A549 treated with dexamethasone at 1 μM for 4 hours (cell line): ENCODE results near the gene ZNF565. TPM values are rescaled to one million over a fixed set of nuclear protein-coding genes. Genes with fewer than 3 reads are reported as not detected.

ENCODE experiments used
- total RNA-seq: library from RNA; stranded (reverse); fragments of 200-300 nt; extraction: Qiagen RNA extraction; gene quantifications from 5 replicates; pipeline ENCODE4 v1.2.3, GENCODE V29; 2022

ZNF565 gene
- 4.4 to 4.8 TPM (median 4.6 TPM) in 5 replicates for total RNA-seq

DNA sequence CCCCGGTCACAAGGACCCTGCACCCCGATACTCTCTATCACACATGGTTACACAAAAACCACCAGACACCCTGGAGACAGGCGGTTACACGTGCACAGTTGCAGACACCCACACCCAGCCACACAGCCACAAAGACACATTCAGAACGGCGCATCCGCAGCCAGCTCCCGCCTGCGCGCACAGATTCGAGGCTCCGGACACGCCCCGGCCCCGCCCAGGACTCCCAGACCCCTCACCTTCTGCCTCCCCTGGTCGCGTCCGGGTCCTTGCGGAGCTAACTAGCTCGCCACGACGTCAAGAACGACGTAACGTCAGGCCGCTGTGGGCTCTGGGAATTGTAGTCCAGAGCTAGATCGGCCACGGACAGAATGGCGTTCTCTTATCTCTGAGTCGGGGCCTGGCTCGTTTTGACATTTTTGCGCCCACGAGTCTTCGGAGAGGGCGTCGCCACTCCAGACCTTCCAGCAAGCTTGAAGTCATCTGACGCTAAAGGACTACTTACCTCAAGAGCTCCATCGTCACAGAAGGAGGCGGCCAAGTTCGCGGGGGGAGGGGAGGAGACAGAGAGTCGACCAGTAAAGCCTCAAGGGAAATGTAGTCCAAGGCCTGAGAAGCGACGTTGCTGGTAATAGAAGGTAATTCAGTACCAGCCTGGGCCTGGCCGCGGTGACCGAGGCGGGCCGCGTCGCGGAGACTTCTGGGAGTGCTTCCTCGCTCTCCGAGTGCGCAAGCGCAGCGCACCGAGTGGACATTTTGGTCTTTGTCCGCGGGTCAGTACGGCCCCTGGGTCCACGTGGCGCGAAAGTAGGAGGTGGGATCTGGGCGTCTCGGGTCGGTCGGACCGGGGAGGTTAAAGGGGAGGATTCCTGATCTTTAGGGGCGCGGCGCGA lies at the start of gene ZNF565, which contains the start of gene ZNF146:
TSS of gene ZNF565 (minus strand) at position 280 of the 890 bp plus-strand sequence. CDS start 12,680 bp downstream, outside the sequence.
TSS of gene ZNF146 (plus strand) at position 721 of the 890 bp plus-strand sequence. CDS start 21,335 bp downstream, outside the sequence.

DNA sequence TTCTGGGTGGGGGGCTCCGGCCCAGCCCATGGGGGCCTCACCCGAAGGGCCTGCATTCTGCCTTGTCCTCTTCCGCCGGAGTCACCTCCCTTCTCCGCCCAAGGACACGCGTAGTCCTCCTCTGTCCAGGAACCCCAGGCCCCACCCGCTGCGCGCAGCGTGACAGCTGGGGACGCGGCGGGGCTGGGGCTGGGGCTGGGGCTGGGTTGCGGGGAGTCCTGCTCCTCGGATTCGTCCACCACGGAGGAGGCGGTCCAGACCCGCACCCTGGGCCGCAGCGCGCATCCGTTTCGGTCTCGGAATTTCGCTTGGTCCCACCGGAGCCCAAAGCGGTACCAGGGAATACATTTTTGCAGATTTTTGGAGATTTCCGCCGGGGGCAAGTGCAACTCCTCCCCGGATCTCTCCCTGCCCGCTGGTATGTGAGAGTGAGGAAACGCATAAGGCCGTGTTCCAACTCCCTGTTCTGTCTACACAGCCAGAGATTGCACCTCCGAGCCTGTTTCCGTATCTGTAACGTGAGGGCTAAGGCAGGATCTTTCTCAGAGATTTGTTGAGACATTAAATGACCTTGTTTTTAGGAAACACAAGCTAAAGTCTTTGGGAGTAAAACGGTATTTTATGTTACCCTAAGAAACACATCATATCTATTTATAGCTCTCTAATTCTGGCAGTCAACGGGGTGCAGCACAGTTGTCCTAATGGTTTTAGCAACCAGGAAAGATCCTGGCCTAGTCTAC lies 61.9 kb downstream of the ZNF565 start, which contains the start of gene COX7A1:
TSS of gene COX7A1 (minus strand) at position 96 of the 740 bp plus-strand sequence. CDS start at position 56, 40 bp downstream.

DNA sequence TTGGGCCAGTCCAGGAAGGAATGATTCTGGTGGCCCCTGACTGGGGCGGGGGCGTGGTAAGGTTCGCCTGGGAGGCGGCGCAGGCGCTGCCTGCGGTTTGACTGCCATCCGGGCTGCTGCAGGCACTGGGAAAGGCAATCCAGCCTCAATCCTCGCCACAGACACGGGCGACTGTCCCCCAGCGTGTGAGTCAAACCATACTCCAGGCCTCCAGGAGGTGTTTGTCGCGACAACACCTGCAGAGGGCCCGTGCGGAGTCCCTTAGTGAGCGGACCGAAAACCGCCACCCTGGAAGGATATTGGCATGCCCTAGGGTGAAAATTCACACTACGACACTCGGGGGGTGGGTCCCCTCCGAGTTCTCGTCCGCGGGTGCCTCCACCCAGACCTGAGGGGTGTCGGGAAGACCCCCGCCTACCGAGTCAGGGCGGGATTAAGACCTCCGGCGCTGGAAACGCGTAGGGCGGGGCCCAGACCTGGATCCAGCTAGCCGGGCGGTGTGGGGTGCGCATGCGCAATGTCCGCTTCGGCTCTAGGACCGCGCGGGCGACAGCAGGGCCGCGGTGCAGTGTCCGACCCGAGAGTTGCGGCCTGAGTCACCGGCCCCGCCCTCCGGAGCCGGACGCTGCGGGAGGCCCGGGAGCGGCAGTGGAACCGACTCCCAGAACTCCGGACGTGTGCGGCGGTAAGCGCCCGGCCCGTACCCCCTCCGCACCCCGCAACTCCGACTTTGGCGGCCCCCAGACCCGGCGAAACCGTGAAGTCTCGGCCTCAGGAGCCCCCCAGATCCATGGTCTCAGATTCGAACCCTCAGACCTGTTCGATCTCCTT lies 74.8 kb downstream of the ZNF565 start, which contains the start of gene CAPNS1:
TSS of gene CAPNS1 (plus strand) at position 594 of the 831 bp plus-strand sequence. CDS start 946 bp downstream, outside the sequence.

Other genes starting within 250 kb of the ZNF565 start
- 32.4 to 43.7 TPM (median 41.9 TPM) in 5 replicates for gene SDHAF1, start 219.5 kb downstream of the ZNF565 start, total RNA-seq
- 0.15 to 0.36 TPM (median 0.28 TPM) in 5 replicates for gene SYNE4, start 205.9 kb downstream of the ZNF565 start, total RNA-seq
- gene ALKBH6, start 200.5 kb downstream of the ZNF565 start, total RNA-seq = 20.0 to 26.5 TPM (median 22.8 TPM) in 5 replicates
- gene CLIP3, start 181.8 kb downstream of the ZNF565 start, total RNA-seq = 0.67 to 0.99 TPM (median 0.74 TPM) in 5 replicates
- 4.4 to 7.7 TPM (median 7.2 TPM) in 5 replicates for gene THAP8, start 160.4 kb downstream of the ZNF565 start, total RNA-seq
- gene WDR62, start 159.8 kb downstream of the ZNF565 start, total RNA-seq = 15.4 to 27.5 TPM (median 26.2 TPM) in 5 replicates
- 0.15 to 0.26 TPM (median 0.25 TPM) in 3 of 5 replicates, not detected in the others for gene OVOL3, start 103.5 kb downstream of the ZNF565 start, total RNA-seq
- gene POLR2I, start 99.8 kb downstream of the ZNF565 start, total RNA-seq = 239 to 270 TPM (median 250 TPM) in 5 replicates
- 456 to 511 TPM (median 495 TPM) in 5 replicates for gene TBCB, start 99.2 kb downstream of the ZNF565 start, total RNA-seq
- gene CAPNS1, start 74.6 kb downstream of the ZNF565 start, total RNA-seq = 1,596 to 2,458 TPM (median 2,269 TPM) in 5 replicates
- not detected in 5 replicates for gene COX7A1, start 62.2 kb downstream of the ZNF565 start, total RNA-seq
- gene ZNF146, start 441 bp upstream of the ZNF565 start, total RNA-seq = 120 to 157 TPM (median 136 TPM) in 5 replicates
- gene ZFP14, start 164.5 kb upstream of the ZNF565 start, total RNA-seq = 1.5 to 2.8 TPM (median 2.2 TPM) in 5 replicates
- 1.6 to 2.0 TPM (median 1.7 TPM) in 5 replicates for gene ZFP82, start 204.0 kb upstream of the ZNF565 start, total RNA-seq